ENCODE results near the gene OR9A2. TPM values are rescaled to one million over a fixed set of nuclear protein-coding genes. Genes with fewer than 3 reads are reported as not detected.

Gene OR9A2
- total RNA-seq, 1 experiment from 2014 or later, result not detected

DNA sequence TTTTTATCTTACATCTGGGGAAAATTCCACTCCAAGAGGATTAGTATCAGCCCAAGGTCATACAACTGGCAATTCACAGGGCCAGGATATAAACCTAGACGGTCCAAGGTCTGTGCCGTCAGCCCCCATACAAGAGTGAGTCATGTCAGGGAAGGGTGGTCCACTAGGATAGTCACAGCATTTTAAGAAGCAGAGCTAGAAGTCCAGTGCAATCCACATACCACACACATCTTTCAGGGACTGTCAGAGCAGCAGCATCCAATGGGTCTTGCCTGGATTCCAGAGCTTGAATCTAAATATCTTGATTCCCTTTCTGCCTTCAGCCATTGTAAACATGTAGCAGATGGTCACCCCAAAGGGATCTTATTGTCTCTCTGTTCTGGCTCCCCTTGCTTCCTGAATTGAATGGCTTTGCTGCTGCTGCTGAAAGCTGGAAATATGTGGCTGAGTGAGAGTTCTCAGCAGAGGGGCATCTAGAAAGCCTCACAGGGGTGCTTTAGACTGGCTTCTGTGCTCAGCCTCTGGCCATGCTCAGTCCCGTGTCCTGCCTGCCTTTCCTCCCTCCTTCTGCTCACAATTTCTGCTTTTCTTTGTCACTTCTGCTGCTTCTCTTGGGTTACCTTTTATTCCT lies 15.3 kb upstream of the OR9A2 start:
- no peaks in the 10 kb centered on the region for H3K36me3 Mint-ChIP-seq (ENCODE audit: insufficient read depth, unreplicated experiment)
- TF ChIP-seq, protein P1, sequence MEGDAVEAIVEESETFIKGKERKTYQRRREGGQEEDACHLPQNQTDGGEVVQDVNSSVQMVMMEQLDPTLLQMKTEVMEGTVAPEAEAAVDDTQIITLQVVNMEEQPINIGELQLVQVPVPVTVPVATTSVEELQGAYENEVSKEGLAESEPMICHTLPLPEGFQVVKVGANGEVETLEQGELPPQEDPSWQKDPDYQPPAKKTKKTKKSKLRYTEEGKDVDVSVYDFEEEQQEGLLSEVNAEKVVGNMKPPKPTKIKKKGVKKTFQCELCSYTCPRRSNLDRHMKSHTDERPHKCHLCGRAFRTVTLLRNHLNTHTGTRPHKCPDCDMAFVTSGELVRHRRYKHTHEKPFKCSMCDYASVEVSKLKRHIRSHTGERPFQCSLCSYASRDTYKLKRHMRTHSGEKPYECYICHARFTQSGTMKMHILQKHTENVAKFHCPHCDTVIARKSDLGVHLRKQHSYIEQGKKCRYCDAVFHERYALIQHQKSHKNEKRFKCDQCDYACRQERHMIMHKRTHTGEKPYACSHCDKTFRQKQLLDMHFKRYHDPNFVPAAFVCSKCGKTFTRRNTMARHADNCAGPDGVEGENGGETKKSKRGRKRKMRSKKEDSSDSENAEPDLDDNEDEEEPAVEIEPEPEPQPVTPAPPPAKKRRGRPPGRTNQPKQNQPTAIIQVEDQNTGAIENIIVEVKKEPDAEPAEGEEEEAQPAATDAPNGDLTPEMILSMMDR (IDR thresholded peaks at IDR 0.05; ENCODE audit: unreplicated experiment), result no peak
- H3K4me1 Mint-ChIP-seq (ENCODE audit: insufficient read depth, unreplicated experiment), result no peaks in the 10 kb centered on the region
- ChIA-PET CTCF (interaction anchor here (0.6 kb wide), 3 partner anchors 78 to 667 kb away, joined by 3 read pairs; no protein-coding TSS in a partner anchor), POLR2A (interaction anchor here (1.3 kb wide), 1 partner anchor 10 kb away, joined by 3 read pairs; no protein-coding TSS in a partner anchor)
- BruUV-seq (replicated peaks), result no TSS peak
- intact Hi-C loops (cut with micrococcal nuclease), result no loop called here
- peaks cover 15% of the 10 kb centered on the region for H3K27me3 Mint-ChIP-seq (ENCODE audit: insufficient read depth, unreplicated experiment)
- no peak overlapping the region for H3K4me3 Mint-ChIP-seq (ENCODE audit: unreplicated experiment)
- no peak overlapping the region for H3K27ac Mint-ChIP-seq (ENCODE audit: low read depth, unreplicated experiment)
- DNase-seq (ENCODE audit: unreplicated experiment), result no peak
- H3K9me3 Mint-ChIP-seq (ENCODE audit: unreplicated experiment), result no peaks in the 10 kb centered on the region

DNA sequence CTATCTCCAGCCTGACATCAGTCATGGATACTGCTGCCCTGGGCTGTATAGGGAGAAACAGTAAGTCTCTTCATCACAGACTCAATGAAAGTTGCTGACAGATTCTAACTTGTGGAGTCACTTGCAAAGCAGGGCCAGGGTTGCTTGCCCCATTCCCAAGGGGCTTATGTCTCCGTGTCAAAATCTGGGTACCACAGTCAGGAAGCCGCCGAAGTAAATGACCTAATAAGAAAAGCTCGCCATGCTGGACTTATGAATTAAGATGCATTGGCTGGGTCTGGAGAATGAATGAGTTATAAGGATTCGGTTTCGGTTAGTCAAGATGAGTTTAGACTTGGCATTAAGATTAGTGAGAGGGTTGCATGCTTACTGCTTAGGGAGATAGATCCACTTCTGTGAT lies 14.4 kb upstream of the OR9A2 start:
- DNase-seq (ENCODE audit: unreplicated experiment), result no peak
- Mint-ChIP-seq H3K4me3 (ENCODE audit: unreplicated experiment) (no peak overlapping the region), H3K36me3 (ENCODE audit: insufficient read depth, unreplicated experiment) (no peaks in the 10 kb centered on the region), H3K27ac (ENCODE audit: low read depth, unreplicated experiment) (no peak overlapping the region), H3K4me1 (ENCODE audit: insufficient read depth, unreplicated experiment) (no peaks in the 10 kb centered on the region), H3K27me3 (ENCODE audit: insufficient read depth, unreplicated experiment) (peaks cover 15% of the 10 kb centered on the region), H3K9me3 (ENCODE audit: unreplicated experiment) (no peaks in the 10 kb centered on the region)
- POLR2A ChIA-PET, result interaction anchor here (1.3 kb wide), 1 partner anchor 9 kb away, joined by 3 read pairs; no protein-coding TSS in a partner anchor
- intact Hi-C loops (cut with micrococcal nuclease), result no loop called here
- CTCF ChIA-PET, result no interaction called here
- no TSS peak for BruUV-seq (replicated peaks)
- TF ChIP-seq, protein P1 (IDR thresholded peaks at IDR 0.05; ENCODE audit: unreplicated experiment), result no peak

DNA sequence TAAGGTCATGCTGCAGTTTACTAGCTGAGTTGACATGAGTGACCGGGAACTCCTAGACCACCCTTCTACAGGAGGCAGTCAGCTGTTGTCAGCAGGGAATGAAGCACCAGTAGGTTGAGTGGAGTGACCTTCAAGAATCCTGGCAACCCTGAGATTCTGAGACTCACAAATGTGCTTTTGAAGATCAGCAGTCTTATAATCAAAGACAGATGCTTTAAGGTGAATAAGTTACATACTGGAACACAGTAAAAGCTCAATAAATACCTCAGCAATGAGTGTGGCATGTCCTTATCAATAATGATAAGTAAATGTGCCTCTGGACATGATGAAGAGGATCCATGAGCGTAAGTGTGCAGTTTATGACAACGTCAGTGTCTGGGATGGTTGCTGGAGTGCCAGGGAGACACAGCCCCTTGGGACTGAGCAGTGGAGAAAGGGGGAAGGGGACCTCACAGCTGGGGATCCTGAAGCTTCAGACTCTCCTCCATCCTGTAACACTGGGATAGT lies 13.3 kb upstream of the OR9A2 start:
- POLR2A ChIA-PET, result no interaction called here
- TF ChIP-seq, protein P1 (IDR thresholded peaks at IDR 0.05; ENCODE audit: unreplicated experiment), result no peak
- no peaks in the 10 kb centered on the region for H3K4me1 Mint-ChIP-seq (ENCODE audit: insufficient read depth, unreplicated experiment)
- H3K27me3 Mint-ChIP-seq (ENCODE audit: insufficient read depth, unreplicated experiment), result peaks cover 15% of the 10 kb centered on the region
- no peaks in the 10 kb centered on the region for H3K9me3 Mint-ChIP-seq (ENCODE audit: unreplicated experiment)
- no TSS peak for BruUV-seq (replicated peaks)
- no peak for DNase-seq (ENCODE audit: unreplicated experiment)
- no peak overlapping the region for H3K4me3 Mint-ChIP-seq (ENCODE audit: unreplicated experiment)
- H3K36me3 Mint-ChIP-seq (ENCODE audit: insufficient read depth, unreplicated experiment), result no peaks in the 10 kb centered on the region
- no peak overlapping the region for H3K27ac Mint-ChIP-seq (ENCODE audit: low read depth, unreplicated experiment)
- CTCF ChIA-PET, result interaction anchor here (0.6 kb wide), 1 partner anchor 303 kb away, joined by 3 read pairs; no protein-coding TSS in a partner anchor
- intact Hi-C loops (cut with micrococcal nuclease), result no loop called here

DNA sequence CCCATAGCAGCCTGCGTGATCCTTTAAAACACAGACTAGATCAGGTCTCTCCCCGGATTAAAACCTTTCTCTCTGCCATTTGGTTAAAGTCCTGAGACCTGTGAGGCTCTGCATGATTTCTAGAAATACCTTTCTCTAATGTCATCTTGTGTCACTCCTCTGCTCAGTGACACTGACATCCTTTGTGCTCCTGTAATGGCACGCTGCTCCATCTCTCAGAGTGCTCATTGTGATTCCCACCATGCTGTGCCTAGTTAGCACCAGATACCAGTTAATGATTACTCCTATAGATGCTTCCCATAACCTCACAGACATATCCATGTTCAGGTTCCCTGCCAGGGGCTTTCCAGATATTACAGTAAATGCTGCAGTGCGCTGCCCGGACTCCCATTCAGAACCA lies 11.7 kb upstream of the OR9A2 start:
- BruUV-seq (replicated peaks), result no TSS peak
- TF ChIP-seq, protein P1 (IDR thresholded peaks at IDR 0.05; ENCODE audit: unreplicated experiment), result no peak
- Mint-ChIP-seq H3K4me3 (ENCODE audit: unreplicated experiment) (no peak overlapping the region), H3K4me1 (ENCODE audit: insufficient read depth, unreplicated experiment) (no peaks in the 10 kb centered on the region), H3K27ac (ENCODE audit: low read depth, unreplicated experiment) (no peak overlapping the region), H3K9me3 (ENCODE audit: unreplicated experiment) (no peaks in the 10 kb centered on the region), H3K36me3 (ENCODE audit: insufficient read depth, unreplicated experiment) (no peaks in the 10 kb centered on the region), H3K27me3 (ENCODE audit: insufficient read depth, unreplicated experiment) (peaks cover 30% of the 10 kb centered on the region)
- ChIA-PET POLR2A (interaction anchor here (0.6 kb wide), 1 partner anchor 224 kb away, joined by 3 read pairs; the partner anchor contains the start of gene GSTK1), CTCF (interaction anchor here (1.6 kb wide), 1 partner anchor 35 kb away, joined by 3 read pairs; no protein-coding TSS in a partner anchor)
- no peak for DNase-seq (ENCODE audit: unreplicated experiment)
- intact Hi-C loops (cut with micrococcal nuclease), result no loop called here
